ENCODE data around the gene C3.
A peak's percentile ranks its signal among the peaks of the same experiment; 100 is the strongest.

Gene C3

DNA sequence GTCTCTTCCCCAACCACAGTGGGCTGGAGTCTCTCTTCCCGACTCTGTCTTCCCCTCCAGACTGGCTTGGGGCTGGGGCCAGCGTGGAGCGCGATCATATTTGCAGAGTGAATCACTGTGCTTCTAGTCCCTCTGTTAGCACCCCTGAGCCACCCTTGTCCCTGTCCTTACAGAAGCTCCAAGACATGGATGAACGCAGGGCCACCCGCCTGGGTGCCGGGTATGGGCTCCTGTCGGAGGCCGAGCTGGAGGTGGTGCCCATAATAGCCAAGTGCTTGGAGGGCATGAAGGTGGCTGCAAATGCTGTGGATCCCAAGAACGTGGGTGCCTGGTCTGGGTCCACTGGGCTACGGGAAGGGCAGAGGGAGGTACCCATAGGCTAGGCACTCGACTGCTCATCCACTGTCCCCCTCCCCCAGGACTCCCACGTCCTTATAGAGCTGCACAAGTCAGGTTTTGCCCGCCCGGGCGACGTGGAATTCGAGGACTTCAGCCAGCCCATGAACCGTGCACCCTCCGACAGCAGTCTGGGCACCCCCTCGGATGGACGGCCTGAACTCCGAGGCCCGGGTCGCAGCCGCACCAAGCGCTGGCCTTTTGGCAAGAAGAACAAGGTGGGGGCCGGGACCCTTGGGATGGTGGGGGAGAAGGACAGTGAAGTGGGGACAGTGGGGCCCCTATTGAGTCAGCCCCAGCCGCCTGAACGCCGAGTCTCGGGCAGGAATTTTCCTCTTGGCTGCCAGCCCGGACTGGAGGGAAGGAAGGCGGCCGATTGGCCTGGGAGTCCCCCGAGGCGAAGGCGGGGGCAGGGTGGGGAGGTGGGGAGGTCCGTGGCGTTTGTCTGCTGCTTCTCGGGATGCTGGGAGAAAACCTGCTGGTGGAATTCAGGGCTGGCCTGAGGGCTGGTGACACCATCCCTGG, 24.2 kb upstream of the C3 start:
- peak; percentile 85 for DNase-seq (ENCODE audit: low read depth)

DNA sequence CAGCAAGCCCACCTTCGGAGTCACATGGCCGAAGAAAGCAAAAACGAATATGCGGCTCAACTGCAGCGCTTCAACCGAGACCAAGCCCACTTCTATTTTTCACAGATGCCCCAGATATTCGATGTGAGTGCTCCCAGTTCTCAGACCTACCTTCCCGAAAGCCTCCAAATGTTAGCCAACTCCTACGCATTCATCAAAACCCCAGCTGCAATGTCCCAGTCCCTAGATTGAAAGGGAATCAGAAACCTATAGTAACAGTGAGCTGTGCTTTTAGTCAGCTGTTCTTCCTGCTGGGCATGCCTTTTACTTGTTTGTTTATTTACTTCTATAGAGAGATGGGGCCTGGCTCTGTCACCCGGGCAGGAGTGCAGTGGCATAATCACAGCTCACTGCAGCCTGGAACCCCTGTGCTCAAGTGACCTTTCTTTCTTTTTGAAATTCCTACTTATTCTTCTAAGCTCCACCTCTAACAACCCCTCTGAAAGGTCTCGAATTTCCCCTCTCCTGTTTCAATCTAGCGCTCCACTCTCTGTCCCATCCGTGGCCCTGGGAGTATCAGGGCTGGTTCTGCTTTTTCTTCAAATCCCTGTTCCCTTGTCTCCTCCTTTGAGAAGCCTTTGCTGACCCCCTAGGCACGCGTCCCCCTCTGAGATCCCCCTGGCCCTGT, 23.4 kb upstream of the C3 start:
- TF ChIP-seq, protein P1, sequence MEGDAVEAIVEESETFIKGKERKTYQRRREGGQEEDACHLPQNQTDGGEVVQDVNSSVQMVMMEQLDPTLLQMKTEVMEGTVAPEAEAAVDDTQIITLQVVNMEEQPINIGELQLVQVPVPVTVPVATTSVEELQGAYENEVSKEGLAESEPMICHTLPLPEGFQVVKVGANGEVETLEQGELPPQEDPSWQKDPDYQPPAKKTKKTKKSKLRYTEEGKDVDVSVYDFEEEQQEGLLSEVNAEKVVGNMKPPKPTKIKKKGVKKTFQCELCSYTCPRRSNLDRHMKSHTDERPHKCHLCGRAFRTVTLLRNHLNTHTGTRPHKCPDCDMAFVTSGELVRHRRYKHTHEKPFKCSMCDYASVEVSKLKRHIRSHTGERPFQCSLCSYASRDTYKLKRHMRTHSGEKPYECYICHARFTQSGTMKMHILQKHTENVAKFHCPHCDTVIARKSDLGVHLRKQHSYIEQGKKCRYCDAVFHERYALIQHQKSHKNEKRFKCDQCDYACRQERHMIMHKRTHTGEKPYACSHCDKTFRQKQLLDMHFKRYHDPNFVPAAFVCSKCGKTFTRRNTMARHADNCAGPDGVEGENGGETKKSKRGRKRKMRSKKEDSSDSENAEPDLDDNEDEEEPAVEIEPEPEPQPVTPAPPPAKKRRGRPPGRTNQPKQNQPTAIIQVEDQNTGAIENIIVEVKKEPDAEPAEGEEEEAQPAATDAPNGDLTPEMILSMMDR (conservative IDR thresholded peaks at IDR 0.05; ENCODE audit: control insufficient read depth, insufficient read depth, low read depth, low read length), result no peak
- peak; percentile 36 for DNase-seq (ENCODE audit: low read depth)
- peak overlapping the region; percentile 9 for H3K4me3 ChIP-seq (ENCODE audit: control insufficient read depth, low read depth, low read length)

More for the DNA sequence above, 24.2 kb upstream of the C3 start:
- peak overlapping the region; percentile 9 for H3K4me3 ChIP-seq (ENCODE audit: control insufficient read depth, low read depth, low read length)
- TF ChIP-seq, protein P1 (conservative IDR thresholded peaks at IDR 0.05; ENCODE audit: control insufficient read depth, insufficient read depth, low read depth, low read length), result no peak

DNA sequence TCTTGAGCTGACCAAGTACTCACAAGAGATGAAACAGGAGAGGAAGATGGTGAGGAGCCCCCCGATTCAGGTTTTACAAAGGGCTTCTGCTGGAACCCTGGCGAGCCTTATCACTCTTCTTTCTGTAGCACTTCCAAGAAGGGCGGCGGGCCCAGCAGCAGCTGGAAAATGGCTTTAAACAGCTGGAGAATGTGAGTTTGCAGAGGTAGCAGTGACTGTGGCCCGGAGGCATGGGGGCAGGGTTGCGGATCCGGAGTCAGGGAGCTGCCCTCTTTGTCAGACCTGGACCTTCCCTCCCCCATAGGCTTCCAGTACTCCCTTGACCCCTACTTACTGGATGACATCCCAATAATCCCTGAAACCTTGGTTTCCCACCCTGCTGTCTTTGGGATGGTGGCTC, 22.6 kb upstream of the C3 start:
- no peak overlapping the region for H3K4me3 ChIP-seq (ENCODE audit: control insufficient read depth, low read depth, low read length)
- TF ChIP-seq, protein P1 (conservative IDR thresholded peaks at IDR 0.05; ENCODE audit: control insufficient read depth, insufficient read depth, low read depth, low read length), result no peak
- no peak for DNase-seq (ENCODE audit: low read depth)

DNA sequence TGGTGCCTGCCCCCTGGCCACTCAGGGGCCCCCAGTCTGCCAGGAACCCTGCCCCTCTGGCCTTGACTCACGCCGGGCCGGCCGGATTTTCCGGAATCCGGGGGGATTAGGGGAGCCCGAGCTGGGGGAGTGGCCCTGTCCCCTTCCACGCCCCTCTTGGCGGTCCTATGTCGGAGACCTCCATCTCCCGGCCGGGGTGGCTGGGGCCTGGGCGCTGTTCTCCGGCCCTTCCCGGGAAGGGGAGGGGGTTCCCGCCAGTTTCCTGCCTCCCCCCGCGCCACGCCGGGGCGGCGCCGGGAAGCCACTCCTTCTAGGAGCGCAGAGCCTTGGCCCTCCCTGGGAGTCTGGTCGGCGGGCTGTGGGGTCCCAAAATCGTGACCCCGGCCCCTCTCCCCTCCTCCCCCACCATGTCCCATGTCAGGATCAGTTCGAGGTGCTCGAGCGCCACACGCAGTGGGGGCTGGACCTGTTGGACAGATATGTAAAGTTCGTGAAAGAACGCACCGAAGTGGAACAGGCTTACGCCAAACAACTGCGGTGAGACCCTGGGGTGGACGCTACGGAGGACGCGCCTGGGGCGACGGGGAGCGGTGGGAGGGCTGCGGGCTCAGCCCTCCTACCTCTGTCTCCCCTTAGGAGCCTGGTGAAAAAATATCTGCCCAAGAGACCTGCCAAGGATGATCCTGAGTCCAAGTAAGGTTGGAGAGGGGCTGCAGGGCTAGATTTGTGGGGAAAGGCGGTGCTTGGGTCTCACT, 20.3 kb upstream of the C3 start:
- peak; percentile 19 for DNase-seq (ENCODE audit: low read depth)
- TF ChIP-seq, protein P1 (conservative IDR thresholded peaks at IDR 0.05; ENCODE audit: control insufficient read depth, insufficient read depth, low read depth, low read length), result no peak

DNA sequence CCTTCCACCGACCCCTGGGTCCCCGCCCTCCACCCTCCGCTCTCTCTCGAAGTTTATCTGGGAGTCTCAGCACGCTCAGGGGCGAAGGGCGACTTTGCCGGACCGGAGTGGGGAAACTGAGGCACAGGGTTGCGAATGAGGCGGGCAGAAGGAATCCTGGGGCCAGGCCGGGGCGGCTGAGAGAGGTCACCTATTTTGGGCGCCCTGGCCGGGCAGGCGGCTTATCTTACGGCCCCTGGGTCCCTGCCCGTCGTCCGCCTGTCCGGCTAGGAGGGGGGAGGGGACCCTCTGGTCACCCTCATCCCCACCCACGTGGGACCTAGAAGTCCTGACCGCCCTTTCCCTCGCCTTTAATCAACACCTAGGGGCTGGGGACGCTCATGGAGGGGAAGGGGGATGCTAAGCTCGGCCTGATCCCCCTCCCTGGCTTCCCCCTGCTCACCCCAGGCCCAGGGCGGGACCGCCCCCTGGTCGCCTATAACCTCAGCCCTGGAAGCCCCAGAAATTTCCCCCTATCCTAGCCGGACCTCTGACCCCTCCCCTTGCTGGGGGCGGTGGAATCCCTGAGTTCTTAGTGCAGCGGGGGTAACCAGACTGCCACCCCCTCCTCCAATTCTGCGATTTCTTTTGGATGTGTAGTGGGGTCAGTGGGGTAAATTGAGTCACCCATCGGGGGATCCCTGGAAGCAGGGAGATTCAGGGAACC, 19.6 kb upstream of the C3 start:
- TF ChIP-seq, protein P1 (conservative IDR thresholded peaks at IDR 0.05; ENCODE audit: control insufficient read depth, insufficient read depth, low read depth, low read length), result no peak
- no peak for DNase-seq (ENCODE audit: low read depth)
- peak overlapping the region; percentile 85 for H3K4me3 ChIP-seq (ENCODE audit: control insufficient read depth, low read depth, low read length)

More for the DNA sequence above, 20.3 kb upstream of the C3 start:
- peak overlapping the region; percentile 85 for H3K4me3 ChIP-seq (ENCODE audit: control insufficient read depth, low read depth, low read length)

DNA sequence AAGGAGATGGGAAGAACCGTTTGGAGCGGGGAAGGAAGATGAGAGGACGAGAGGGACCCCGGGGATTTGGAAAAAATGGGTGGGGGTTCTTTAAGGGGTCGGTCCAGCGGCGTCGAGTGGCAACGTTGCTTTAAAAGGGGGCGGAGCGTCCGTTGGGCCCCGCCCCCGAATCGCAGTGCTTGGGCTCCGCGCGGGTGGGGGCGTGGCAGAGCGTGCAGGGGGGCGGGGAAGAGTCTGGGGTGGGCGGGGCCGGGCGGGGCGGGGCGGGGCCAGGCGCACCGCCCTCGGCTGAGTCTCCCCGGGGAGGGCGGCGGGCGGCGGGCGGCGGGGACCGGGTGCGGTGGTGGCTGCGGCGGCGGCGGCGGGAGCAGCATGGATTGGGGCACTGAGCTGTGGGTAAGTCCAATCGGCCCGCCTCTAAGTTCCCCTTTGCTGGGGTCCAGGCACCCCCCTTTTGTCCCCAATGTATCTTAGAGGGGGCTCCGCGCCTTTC, 19.0 kb upstream of the C3 start, which contains the start of gene TRIP10:
Gene TRIP10, plus strand, starts transcription at position 291 of the 493 bp plus-strand sequence. Its CDS starts 82 bp downstream, at position 373.
- H3K4me3 ChIP-seq (ENCODE audit: control insufficient read depth, low read depth, low read length), result peak within 1 kb of the TSS; percentile 85

More for the DNA sequence above, 19.0 kb upstream of the C3 start, which contains the start of gene TRIP10:
- DNase-seq (ENCODE audit: low read depth), result peak; percentile 71
- TF ChIP-seq, protein P1 (conservative IDR thresholded peaks at IDR 0.05; ENCODE audit: control insufficient read depth, insufficient read depth, low read depth, low read length), result no peak

Measured in fibroblast of mammary gland (primary cell).